GM10266 (cell line): ENCODE results near the gene PCCA.
"Not testable (repeated sequence)": the region's sequence is repeated elsewhere in the genome, so short reads cannot be mapped to it uniquely, and the experiment has no call there.

ENCODE experiments used
- DNase-seq: peaks from one replicate; pipeline ENCODE4 v3.0.0; 2012; ENCODE audit errors: extremely low spot score
- TF ChIP-seq, protein P1 (sequence below): IDR thresholded peaks from 2 replicates; pipeline ENCODE4 v1.5.1; 2012; ENCODE audit warnings: mild to moderate bottlenecking, low read depth; ENCODE audit not compliant: control insufficient read depth, insufficient read depth; ENCODE audit errors: missing control alignments

PCCA gene

DNA sequence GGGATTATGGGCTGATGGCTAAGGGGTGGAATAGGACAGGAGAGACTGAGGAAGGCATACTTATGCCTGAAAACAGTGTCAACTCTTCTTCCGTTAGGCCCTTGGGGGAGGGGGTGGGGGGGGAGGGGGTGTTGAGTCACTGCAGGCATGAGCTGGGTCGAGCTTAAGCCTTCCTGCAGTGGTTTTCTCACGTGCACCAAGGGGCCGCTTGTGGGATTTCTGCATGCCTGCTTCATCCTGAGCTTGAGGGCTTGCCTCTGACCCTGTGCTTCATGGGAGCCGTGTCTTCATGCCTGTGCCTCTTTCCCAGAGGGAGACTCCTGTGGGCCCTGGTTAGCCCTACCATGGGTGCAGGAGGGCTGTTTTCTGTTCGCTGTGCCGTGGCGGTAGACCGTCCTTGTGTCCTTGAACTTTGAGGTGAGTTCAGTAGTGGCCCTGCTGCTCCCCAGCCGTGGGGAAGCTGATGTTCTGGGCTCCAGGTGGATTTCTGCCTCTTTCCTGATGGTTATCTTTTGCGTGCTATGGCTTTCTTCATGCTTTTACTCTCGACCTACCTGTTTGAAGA is 186.1 kb downstream of the PCCA start:
- TF ChIP-seq, protein P1, sequence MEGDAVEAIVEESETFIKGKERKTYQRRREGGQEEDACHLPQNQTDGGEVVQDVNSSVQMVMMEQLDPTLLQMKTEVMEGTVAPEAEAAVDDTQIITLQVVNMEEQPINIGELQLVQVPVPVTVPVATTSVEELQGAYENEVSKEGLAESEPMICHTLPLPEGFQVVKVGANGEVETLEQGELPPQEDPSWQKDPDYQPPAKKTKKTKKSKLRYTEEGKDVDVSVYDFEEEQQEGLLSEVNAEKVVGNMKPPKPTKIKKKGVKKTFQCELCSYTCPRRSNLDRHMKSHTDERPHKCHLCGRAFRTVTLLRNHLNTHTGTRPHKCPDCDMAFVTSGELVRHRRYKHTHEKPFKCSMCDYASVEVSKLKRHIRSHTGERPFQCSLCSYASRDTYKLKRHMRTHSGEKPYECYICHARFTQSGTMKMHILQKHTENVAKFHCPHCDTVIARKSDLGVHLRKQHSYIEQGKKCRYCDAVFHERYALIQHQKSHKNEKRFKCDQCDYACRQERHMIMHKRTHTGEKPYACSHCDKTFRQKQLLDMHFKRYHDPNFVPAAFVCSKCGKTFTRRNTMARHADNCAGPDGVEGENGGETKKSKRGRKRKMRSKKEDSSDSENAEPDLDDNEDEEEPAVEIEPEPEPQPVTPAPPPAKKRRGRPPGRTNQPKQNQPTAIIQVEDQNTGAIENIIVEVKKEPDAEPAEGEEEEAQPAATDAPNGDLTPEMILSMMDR = no peak
- no peak for DNase-seq

DNA sequence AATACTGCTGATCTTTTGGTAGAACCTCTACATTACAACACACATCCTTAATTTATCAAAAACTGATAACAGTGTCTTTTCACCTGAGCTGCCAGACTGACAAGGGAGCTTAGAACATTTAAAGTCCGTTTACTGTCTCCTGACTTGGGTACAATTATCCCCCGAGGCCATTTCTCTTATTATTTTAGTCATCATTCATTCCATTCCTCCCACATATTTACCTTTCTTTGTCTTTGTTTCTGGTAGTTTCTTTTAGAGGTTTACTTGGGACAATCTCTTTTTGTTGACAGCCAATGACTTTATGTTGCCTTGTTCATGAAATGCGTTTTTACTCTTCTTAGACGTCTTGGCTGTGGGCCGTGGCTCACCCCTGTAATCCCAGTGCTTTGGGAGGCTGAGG is 186.9 kb downstream of the PCCA start:
- TF ChIP-seq, protein P1 = no peak
- DNase-seq = no peak

GRCh38 chr13:100280681-100281080 is 191.8 kb downstream of the PCCA start:
- DNase-seq = no peak
- TF ChIP-seq, protein P1 = no peak

GRCh38 chr13:100282306-100282705 is 193.4 kb downstream of the PCCA start:
- DNase-seq = not testable (repeated sequence)

DNA sequence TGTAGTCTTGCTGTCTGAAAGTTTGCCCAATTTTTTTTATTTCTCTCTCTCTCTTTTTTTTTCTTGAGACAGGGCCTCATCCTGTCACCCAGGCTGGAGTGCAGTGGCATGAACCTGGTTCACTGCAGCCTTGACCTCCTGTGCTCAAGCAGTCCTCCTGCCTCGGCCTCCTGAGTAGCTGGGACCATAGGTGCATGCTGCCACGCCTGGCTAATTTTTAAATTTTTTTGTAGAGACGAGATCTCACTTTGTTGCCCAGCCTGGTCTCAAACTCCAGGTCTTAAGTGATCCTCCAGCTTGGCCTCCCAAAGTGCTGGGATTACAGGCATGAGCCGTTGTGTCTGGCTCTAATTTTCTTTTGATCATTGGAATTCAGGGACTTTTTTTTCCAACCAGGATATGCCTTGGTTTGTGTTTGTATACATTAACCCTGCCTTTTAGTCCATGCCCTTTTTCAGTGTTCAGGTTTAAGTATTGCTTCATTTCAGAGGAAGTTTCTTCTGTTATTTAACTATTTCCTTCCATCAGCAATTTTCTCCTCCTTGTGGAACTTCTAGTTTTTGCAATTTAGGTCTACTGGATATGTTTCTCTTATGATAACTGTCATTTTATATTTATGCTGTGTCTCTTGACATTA is 201.4 kb downstream of the PCCA start:
- no peak for DNase-seq
- TF ChIP-seq, protein P1 = no peak

GRCh38 chr13:100291624-100292023 is 202.7 kb downstream of the PCCA start:
- TF ChIP-seq, protein P1 = no peak
- DNase-seq = no peak

DNA sequence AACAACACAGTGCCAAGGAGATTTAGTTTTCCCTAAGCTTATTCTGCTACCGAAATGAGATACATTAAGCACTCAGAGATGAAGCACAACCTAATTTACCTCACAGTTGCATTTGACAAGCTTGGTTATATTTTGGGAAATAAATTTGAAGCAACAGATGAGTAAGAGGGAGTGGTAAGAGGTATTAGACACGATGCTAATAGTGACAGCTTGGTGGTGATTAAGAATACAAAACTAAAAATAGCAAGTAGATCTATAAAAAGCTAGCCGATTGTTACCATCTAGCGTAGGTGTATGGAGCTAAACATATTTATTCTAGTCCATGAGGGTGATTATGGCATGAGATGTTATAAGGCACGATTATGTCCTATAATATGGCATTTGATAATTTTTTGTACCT is 208.5 kb downstream of the PCCA start:
- no peak for DNase-seq
- TF ChIP-seq, protein P1 = no peak
